ENCODE measurements around the gene FBXL15. TPM values are rescaled to one million over a fixed set of nuclear protein-coding genes. Genes with fewer than 3 reads are reported as not detected.

Gene FBXL15
- total and polyA plus RNA-seq, 9 of the 15 experiments (the other 6 are each of a cell fraction or from before 2014, with no cell fraction given), result 0.08 to 25.9 (median 3.5) TPM

- TF ChIP-seq ARID4B (CRISPR knock-in tag; IDR thresholded peaks at IDR 0.05) (peak; percentile 71), MYC (IDR thresholded peaks at IDR 0.05; ENCODE audit: low read depth, low read length) (peak; percentile 96), MYC (CRISPR knock-in tag; IDR thresholded peaks at IDR 0.05; ENCODE audit: borderline replicate concordance, low read depth) (no peak), XRCC4 (IDR thresholded peaks at IDR 0.05; ENCODE audit: extremely low read depth, insufficient read depth, insufficient read length) (no peak), NONO (IDR thresholded peaks at IDR 0.05; ENCODE audit: low read depth in 2 of 2, low read length in 1 of 2) (peak in 1 of 2 experiments; percentile 64; a peak in 2 of 4 replicates), MECOM (CRISPR knock-in tag; IDR thresholded peaks at IDR 0.05) (no peak), CTCFL (IDR thresholded peaks at IDR 0.05; ENCODE audit: borderline replicate concordance, insufficient read depth, low read depth, low read length, poor library complexity, severe bottlenecking) (no peak), CXXC5 (CRISPR knock-in tag; IDR thresholded peaks at IDR 0.05) (peak; percentile 95), SIN3B (IDR thresholded peaks at IDR 0.05; ENCODE audit: low read depth) (peak; percentile 54), TCF15 (CRISPR knock-in tag; IDR thresholded peaks at IDR 0.05) (no peak), MAZ (CRISPR knock-in tag; conservative IDR thresholded peaks at IDR 0.05 in 1 of 2, IDR thresholded peaks at IDR 0.05 in 1 of 2) (peak in 1 of 2 experiments; percentile 82; a peak in 3 of 4 replicates), ZFX (CRISPR knock-in tag; IDR thresholded peaks at IDR 0.05) (peak; percentile 69), CCAR2 (IDR thresholded peaks at IDR 0.05; ENCODE audit: low read depth, low read length) (no peak), ZC3H8 (IDR thresholded peaks at IDR 0.05) (no peak)
- TF ChIP-seq, protein P1, sequence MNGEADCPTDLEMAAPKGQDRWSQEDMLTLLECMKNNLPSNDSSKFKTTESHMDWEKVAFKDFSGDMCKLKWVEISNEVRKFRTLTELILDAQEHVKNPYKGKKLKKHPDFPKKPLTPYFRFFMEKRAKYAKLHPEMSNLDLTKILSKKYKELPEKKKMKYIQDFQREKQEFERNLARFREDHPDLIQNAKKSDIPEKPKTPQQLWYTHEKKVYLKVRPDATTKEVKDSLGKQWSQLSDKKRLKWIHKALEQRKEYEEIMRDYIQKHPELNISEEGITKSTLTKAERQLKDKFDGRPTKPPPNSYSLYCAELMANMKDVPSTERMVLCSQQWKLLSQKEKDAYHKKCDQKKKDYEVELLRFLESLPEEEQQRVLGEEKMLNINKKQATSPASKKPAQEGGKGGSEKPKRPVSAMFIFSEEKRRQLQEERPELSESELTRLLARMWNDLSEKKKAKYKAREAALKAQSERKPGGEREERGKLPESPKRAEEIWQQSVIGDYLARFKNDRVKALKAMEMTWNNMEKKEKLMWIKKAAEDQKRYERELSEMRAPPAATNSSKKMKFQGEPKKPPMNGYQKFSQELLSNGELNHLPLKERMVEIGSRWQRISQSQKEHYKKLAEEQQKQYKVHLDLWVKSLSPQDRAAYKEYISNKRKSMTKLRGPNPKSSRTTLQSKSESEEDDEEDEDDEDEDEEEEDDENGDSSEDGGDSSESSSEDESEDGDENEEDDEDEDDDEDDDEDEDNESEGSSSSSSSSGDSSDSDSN (IDR thresholded peaks at IDR 0.05; ENCODE audit: borderline replicate concordance in 1 of 2, low read depth in 2 of 2, low read length in 2 of 2), result peak; percentile 80 to 85; a peak in 3 of 4 replicates
- TF ChIP-seq, protein P2, sequence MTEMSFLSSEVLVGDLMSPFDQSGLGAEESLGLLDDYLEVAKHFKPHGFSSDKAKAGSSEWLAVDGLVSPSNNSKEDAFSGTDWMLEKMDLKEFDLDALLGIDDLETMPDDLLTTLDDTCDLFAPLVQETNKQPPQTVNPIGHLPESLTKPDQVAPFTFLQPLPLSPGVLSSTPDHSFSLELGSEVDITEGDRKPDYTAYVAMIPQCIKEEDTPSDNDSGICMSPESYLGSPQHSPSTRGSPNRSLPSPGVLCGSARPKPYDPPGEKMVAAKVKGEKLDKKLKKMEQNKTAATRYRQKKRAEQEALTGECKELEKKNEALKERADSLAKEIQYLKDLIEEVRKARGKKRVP (CRISPR knock-in tag; IDR thresholded peaks at IDR 0.05), result no peak
Measured at GRCh38 chr10:102450374-102451104, 29.9 kb downstream of the FBXL15 start (continued).
